ENCODE results near the gene CLEC4E.
"Not testable (repeated sequence)": the region's sequence is repeated elsewhere in the genome, so short reads cannot be mapped to it uniquely, and the experiment has no call there.

DNA sequence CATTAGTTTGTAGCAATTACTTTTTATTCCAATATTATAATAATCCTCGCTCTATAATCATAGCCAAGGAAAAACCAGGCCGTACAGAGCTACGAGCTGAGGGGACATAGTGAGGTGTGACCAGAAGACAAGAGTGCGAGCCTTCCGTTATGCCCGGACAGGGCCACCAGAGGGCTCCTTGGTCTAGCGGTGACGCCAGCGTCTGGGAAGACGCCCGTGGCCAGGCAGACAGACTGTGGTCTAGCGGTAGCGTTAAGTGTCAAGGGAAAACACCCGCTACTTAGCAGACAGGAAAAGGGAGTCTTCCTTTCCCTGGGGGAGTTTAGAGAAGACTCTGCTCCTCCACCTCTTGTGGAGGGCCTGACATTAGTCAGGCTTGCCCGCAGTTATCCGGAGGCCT, 2.9 kb downstream of the CLEC4E start:
- not testable (repeated sequence) for TF ChIP-seq ZNF274 (IDR thresholded peaks at IDR 0.05; ENCODE audit: low read depth, low read length); YY1 (IDR thresholded peaks at IDR 0.05; ENCODE audit: insufficient read depth, insufficient read length)

Measured in NT2/D1 (cell line).